C4-2B (cell line): ENCODE measurements around the gene TM9SF1.

Experiments used
- ZFX ChIP-seq: fragments of 450-650 bp; IDR thresholded peaks from 2 replicates; pipeline ENCODE4 v1.6.1; 2017
- TF ChIP-seq, protein P1 (sequence below): fragments of 450-650 bp; conservative IDR thresholded peaks from 2 replicates; pipeline ENCODE4 v1.5.1; 2017; ENCODE audit warnings: mild to moderate bottlenecking

DNA sequence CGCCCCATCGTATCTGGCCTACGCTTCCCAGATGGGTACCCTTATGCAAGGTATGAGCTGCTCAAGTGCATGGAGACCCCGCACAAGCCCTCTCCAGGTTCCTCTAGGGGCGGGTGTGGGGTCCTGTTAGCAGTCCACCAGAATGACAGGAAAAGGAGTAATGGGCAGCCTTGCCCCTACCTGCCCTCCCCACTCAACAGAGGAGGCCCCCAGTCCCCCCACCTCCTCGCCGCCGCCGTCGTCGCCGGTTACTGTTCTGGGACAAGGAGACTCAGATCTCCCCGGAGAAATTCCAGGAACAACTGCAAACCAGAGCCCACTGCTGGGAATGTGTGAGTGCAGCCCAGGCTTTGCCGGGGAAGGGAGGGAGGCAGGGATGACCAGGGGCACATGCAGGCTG is 17.4 kb downstream of the TM9SF1 start:
- TF ChIP-seq, protein P1, sequence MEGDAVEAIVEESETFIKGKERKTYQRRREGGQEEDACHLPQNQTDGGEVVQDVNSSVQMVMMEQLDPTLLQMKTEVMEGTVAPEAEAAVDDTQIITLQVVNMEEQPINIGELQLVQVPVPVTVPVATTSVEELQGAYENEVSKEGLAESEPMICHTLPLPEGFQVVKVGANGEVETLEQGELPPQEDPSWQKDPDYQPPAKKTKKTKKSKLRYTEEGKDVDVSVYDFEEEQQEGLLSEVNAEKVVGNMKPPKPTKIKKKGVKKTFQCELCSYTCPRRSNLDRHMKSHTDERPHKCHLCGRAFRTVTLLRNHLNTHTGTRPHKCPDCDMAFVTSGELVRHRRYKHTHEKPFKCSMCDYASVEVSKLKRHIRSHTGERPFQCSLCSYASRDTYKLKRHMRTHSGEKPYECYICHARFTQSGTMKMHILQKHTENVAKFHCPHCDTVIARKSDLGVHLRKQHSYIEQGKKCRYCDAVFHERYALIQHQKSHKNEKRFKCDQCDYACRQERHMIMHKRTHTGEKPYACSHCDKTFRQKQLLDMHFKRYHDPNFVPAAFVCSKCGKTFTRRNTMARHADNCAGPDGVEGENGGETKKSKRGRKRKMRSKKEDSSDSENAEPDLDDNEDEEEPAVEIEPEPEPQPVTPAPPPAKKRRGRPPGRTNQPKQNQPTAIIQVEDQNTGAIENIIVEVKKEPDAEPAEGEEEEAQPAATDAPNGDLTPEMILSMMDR = no peak
- TF ChIP-seq ZFX = no peak
